ENCODE data around the gene BTBD16. TPM values are rescaled to one million over a fixed set of nuclear protein-coding genes. Genes with fewer than 3 reads are reported as not detected.
A peak's percentile ranks its signal among the peaks of the same experiment; 100 is the strongest.

BTBD16 gene
- total RNA-seq, 1 experiment from 2014 or later = 0.82 TPM

- ATAC-seq (no peak), DNase-seq (ENCODE audit: low read depth, low spot score) (no peak)
- BruUV-seq (replicated peaks) = no TSS peak
- no peak overlapping the region for H3K4me3 ChIP-seq (ENCODE audit: low read depth in 2 of 2, low read length in 2 of 2)
- intact Hi-C loops (cut with micrococcal nuclease; ENCODE audit: unreplicated experiment) = no loop called here
- ChIA-PET POLR2A (no interaction called here), CTCF (interaction anchor here (1.3 kb wide), 1 partner anchor 13 kb away, joined by 4 read pairs; no protein-coding TSS in a partner anchor)
- H3K36me3 ChIP-seq (ENCODE audit: control insufficient read depth, insufficient read depth, low read length) = no peaks in the 10 kb centered on the region
- TF ChIP-seq POLR2AphosphoS5 (IDR thresholded peaks at IDR 0.05; ENCODE audit: low read depth, low read length) (no peak), CTCF (IDR thresholded peaks at IDR 0.05) (no peak), SIN3A (IDR thresholded peaks at IDR 0.05; ENCODE audit: borderline replicate concordance, insufficient read depth, low read depth, low read length) (no peak)
- H3K27me3 ChIP-seq (ENCODE audit: control insufficient read depth, insufficient read depth, low read length) = no peaks in the 10 kb centered on the region
- H3K27ac ChIP-seq (ENCODE audit: low read length) = no peak overlapping the region
- no peaks in the 10 kb centered on the region for H3K9me3 ChIP-seq (ENCODE audit: control insufficient read depth, insufficient read depth, low read depth, low read length)
- in situ Hi-C loops (cut with HindIII; ENCODE audit: low pct_unique_long_range_greater_than_20kb, low sequenced_read_pairs) = no loop called here
- peaks cover 21% of the 10 kb centered on the region for H3K4me1 ChIP-seq (ENCODE audit: control insufficient read depth, insufficient read depth, low read length)
Measured at GRCh38 chr10:122285506-122286444, 14.7 kb downstream of the BTBD16 start.

GRCh38 chr10:122286867-122287266 is 15.8 kb downstream of the BTBD16 start:
- peak overlapping the region; percentile 4; the same call in 1 of the 2 replicates for H3K27ac ChIP-seq (ENCODE audit: low read length)
- in situ Hi-C loops (cut with HindIII; ENCODE audit: low pct_unique_long_range_greater_than_20kb, low sequenced_read_pairs) (no loop called here), intact Hi-C loops (cut with micrococcal nuclease; ENCODE audit: unreplicated experiment) (no loop called here)
- POLR2A ChIA-PET = no interaction called here
- no peaks in the 10 kb centered on the region for H3K9me3 ChIP-seq (ENCODE audit: control insufficient read depth, insufficient read depth, low read depth, low read length)
- H3K4me3 ChIP-seq (ENCODE audit: low read depth in 2 of 2, low read length in 2 of 2) = no peak overlapping the region
- ATAC-seq (peak; percentile 94), DNase-seq (ENCODE audit: low read depth, low spot score) (no peak)
- no peaks in the 10 kb centered on the region for H3K36me3 ChIP-seq (ENCODE audit: control insufficient read depth, insufficient read depth, low read length)
- TF ChIP-seq CTCF (IDR thresholded peaks at IDR 0.05) (no peak), POLR2AphosphoS5 (IDR thresholded peaks at IDR 0.05; ENCODE audit: low read depth, low read length) (0 out of 2 replicates have a peak, but pooled peaks have one; percentile 43)
- no peaks in the 10 kb centered on the region for H3K27me3 ChIP-seq (ENCODE audit: control insufficient read depth, insufficient read depth, low read length)
- peaks cover 21% of the 10 kb centered on the region for H3K4me1 ChIP-seq (ENCODE audit: control insufficient read depth, insufficient read depth, low read length)
- CTCF ChIA-PET = interaction anchor here (1.2 to 1.3 kb wide), 2 partner anchors 12 to 148 kb away, joined by 3 to 4 read pairs; no protein-coding TSS in a partner anchor
- no TSS peak for BruUV-seq (replicated peaks)

GRCh38 chr10:122287570-122287969 is 16.5 kb downstream of the BTBD16 start:
- Histone ChIP-seq H3K4me3 (ENCODE audit: low read depth in 2 of 2, low read length in 2 of 2) (no peak overlapping the region), H3K27me3 (ENCODE audit: control insufficient read depth, insufficient read depth, low read length) (no peaks in the 10 kb centered on the region), H3K27ac (ENCODE audit: low read length) (peak overlapping the region; percentile 4; the same call in 1 of the 2 replicates), H3K4me1 (ENCODE audit: control insufficient read depth, insufficient read depth, low read length) (peaks cover 21% of the 10 kb centered on the region), H3K9me3 (ENCODE audit: control insufficient read depth, insufficient read depth, low read depth, low read length) (no peaks in the 10 kb centered on the region), H3K36me3 (ENCODE audit: control insufficient read depth, insufficient read depth, low read length) (no peaks in the 10 kb centered on the region)
- ChIA-PET POLR2A (no interaction called here), CTCF (interaction anchor here (1.2 kb wide), 1 partner anchor 147 kb away, joined by 3 read pairs; no protein-coding TSS in a partner anchor)
- in situ Hi-C loops (cut with HindIII; ENCODE audit: low pct_unique_long_range_greater_than_20kb, low sequenced_read_pairs) = no loop called here
- ATAC-seq (0 out of 2 replicates have a peak, but pooled peaks have one; percentile 15), DNase-seq (ENCODE audit: low read depth, low spot score) (no peak)
- intact Hi-C loops (cut with micrococcal nuclease; ENCODE audit: unreplicated experiment) = no loop called here
- no TSS peak for BruUV-seq (replicated peaks)
- TF ChIP-seq REST (IDR thresholded peaks at IDR 0.05; ENCODE audit: insufficient read depth in 1 of 2, low read depth in 2 of 2, low read length in 1 of 2) (no peak), TCF7L2 (IDR thresholded peaks at IDR 0.05; ENCODE audit: low read depth, low read length) (no peak), SIN3A (IDR thresholded peaks at IDR 0.05; ENCODE audit: borderline replicate concordance, insufficient read depth, low read depth, low read length) (no peak)

All from Panc1 (cell line).